HG02571 (cell line): ENCODE data around the gene ZNF92.
"Not testable (repeated sequence)": the region's sequence is repeated elsewhere in the genome, so short reads cannot be mapped to it uniquely, and the experiment has no call there.

ENCODE experiments used
- ATAC-seq: cut with Tn5 transposase; IDR thresholded peaks from one replicate; pipeline ENCODE4 v1.9.1; 2021; ENCODE audit warnings: mild to moderate bottlenecking, moderate library complexity; ENCODE audit not compliant: unreplicated experiment

ZNF92 gene

DNA sequence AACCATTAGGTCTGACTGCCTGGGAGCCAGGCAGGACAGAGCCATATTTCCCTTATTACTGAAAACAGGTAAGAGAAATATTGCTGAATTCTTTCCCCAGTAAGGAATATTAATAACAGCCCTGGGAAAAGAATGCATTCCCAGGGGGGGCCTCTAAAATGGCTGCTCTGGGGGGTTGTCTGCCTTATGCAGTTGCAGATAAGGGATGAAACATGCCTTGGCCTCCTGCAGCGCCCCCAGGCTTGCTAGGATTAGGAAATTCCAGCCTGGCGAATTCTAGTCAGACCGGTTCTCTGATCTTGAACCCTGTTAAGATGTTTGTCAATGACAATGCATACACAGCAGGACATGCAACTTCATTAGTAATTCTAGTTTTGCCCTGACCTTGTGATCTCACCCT lies 49.6 kb downstream of the ZNF92 start:
- ATAC-seq, result not testable (repeated sequence)

DNA sequence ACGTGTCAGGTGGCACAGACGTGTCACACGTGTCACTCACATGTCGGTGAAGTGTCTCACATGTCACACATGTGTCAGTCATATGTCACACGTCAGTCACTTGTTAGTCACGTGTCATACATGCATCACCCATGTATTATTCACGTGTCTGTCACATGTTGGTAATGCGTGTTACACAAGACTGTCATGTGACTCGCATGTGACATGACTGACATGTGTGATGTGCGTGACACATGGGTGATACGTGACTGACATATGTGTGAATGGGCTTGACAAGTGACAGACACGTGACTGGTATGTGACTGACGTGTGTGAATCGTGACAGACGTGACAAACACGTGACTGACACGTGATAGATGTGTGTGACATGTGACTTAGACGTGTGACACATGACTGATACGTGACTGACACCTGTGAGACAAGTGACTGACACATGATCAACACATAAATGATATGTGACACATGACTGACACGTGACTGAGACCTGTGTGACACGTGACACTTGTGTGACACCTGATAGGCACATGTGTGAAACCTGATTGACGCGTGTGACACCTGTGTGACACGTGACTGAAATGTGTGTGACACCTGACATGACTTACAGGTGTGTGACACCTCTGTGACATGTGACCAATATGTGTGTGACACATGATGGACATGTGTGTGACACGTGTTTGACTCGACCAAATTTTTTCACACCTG lies 56.1 kb downstream of the ZNF92 start:
- ATAC-seq, result no peak

DNA sequence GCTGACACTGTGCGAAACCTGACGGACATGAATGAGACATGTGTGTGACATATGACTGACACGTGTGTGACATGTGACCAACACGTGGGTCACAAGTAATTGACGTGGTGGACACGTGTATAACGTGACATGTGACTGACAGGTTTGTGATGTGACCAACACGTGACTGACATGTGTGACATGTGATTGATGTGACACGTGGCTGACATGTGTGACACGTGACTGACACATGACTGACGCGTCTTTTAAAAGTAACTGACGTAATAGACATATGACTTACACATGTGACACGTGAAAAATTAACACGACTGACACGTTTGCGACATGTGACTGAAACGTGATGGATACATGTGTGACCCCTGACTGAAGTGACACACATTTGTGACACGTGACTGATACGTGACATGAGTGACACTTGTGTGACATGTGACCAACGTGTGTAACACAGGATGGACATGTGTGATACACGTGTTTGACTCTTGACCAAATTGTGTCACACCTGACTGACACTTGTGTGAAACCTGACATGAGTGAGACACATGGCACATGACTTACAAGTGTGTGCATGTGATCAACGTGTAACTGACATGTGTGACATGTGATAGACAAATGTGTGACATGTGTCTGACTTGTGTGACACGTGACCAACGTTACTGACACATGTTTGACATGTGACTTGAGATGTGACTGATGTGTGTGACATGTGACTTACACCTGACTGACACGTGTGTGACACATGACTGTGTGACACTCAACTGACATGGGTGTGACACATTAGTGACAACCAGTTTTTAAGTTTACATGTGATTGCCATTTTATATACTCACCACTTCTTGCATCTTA lies 56.9 kb downstream of the ZNF92 start:
- ATAC-seq, result no peak

DNA sequence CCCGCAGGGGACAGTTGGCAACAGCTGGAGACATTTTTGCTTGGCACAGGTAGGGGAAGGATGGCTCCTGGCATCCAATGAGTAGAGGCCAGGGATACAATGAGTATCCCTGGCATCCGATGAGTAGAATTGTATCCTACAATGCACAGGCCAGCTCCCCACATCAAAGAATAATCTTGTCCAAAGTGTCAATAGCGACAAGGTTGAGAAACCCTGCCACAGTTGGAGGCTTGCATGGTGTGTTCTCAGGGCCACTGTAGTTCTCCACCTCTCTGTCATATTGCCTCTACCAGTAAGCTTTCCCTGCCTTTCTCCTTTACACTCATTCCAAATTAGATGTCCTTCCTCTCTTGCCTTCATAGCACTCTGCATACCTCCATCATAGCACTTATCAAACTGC lies 60.7 kb downstream of the ZNF92 start:
- no peak for ATAC-seq

DNA sequence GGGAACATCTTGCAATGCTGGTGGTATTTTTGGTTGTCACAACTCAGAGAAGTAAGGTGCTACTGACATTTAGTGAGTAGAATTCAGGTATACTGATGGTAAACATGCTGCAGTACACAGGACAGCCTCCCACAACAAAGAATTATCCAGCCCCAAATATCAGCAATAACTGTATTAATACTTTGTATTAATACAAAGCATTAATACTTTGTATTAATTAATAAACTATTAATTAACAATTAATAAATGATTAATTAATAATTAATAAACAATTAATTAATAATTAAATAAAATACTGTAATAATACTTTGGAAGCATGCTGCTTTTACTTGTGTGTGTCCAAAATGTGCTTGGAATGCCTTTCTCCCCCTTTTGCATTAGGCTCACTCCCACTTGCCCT lies 62.5 kb downstream of the ZNF92 start:
- no peak for ATAC-seq

DNA sequence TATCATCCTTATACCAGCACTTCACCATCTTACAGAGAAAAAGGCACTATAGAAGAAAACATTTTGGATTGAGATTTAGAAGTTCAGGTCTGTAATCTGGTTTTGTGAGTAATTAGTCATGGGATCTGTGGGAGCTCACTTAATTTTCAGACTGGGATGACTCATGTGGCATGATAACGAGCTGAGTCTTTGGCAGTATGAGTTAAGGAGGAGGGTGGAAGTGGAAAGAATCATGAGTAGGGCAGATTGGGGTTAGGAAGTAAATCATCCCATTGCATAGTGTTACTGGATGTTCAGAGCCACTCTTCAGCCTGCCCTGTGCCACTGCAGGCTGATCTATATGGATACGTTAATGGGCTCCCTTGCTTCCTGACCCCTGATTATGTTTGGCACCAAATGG lies 64.9 kb downstream of the ZNF92 start:
- ATAC-seq, result no peak

DNA sequence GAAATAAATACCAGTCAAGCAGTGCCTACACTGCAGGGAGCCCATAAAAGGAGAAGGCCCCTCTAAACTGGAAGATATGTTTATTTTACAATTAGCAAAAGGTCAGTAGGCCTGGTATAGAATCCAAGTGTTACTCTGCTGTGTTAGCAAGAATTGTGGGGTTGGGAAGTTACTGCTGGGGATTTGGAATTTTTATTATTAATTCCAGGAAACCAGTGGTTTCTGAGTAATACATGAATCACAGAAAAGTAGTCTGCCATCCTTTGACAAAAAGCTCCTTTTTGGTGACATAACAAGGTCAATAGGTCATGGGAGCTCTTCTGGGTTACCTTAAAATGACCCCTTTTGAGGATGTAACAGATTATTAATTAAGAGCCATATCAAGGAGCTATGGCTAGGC lies 67.4 kb downstream of the ZNF92 start:
- no peak for ATAC-seq

DNA sequence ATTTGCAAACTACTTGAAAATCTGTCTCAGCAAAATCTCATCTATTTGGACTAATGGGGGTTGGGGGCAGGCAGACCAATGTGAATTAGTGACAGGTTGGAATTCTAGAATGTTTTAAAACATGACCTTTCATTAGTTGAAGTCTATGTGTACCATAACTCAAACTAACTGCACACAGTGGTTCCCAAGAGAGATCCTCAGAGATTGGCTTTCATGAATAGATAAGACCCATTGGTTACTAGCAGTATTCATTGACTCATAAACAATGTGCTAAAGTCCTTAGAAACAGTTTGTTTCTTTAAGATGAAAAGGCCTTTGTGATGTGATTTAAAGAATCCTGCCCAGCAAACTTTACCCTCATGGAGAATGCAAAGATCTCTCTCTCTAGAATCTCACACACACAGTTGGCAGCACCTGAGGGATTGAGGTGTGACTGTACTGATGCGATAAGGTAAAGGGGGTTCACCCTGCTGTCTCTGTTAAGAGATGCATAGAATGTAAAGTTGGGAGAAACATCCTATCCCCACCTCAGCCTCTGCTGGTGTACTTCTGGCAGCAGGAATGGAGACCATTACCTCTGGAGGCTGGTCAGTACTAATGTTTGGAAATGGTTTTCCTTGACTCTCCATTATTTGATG lies 70.7 kb downstream of the ZNF92 start:
- no peak for ATAC-seq

DNA sequence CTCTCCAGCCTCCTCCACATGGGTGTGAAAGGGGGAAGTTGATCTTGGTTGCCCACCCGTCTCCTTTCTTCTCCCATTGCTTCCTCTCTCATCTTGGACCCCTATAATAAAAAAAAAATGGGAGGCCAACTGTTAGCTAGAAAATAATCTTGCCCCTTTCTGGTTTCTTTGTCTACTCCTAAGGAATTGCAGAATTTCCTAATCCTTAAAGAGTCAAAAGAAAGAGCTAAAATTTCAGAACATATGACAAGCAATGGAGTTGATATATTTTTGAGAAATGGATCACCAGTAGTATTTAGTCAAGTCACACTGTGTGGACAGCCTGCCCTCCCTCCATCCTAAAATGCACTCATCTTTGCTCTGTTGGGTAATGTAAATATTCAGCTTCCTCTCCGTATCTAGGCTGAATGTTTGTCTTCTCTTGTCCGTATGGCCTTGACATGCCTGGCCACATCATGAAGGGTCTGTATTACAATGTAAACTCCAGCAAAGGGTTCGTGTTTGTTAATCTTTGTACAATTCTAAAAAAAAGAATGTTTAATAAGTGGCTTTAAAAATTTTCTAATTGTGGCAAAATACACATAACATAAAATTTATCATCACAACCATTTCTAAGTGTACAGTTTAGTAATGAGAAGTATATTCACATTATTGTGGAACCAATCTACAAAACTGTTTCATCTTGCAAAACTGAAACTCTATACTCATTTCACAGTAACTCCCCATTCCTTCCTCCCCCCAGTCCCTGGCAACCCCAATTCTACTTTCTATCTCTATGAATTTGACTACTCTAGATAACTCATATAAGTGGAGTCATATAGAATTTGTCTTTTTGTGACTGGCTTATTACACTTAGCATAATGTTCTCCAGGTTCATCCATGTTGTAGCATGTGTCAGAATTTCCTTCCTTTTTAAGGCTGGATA lies 71.5 kb downstream of the ZNF92 start:
- ATAC-seq, result no peak

DNA sequence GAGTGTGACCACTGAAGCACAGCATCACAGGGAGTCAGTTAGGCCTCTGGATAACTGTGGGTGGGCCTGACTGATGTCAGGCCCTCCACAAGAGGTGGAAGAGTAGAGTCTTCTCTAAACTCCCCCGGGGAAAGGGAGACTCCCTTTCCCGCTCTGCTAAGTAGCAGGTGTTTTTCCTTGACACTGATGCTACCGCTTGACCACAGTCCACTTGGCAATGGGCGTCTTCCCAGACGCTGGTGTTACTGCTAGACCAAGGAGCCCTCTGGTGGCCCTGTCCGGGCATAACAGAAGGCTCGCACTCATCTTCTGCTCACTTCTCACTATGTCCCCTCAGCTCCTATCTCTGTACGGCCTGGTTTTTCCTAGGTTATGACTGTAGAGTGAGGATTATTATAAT lies 73.4 kb downstream of the ZNF92 start:
- ATAC-seq, result not testable (repeated sequence)

DNA sequence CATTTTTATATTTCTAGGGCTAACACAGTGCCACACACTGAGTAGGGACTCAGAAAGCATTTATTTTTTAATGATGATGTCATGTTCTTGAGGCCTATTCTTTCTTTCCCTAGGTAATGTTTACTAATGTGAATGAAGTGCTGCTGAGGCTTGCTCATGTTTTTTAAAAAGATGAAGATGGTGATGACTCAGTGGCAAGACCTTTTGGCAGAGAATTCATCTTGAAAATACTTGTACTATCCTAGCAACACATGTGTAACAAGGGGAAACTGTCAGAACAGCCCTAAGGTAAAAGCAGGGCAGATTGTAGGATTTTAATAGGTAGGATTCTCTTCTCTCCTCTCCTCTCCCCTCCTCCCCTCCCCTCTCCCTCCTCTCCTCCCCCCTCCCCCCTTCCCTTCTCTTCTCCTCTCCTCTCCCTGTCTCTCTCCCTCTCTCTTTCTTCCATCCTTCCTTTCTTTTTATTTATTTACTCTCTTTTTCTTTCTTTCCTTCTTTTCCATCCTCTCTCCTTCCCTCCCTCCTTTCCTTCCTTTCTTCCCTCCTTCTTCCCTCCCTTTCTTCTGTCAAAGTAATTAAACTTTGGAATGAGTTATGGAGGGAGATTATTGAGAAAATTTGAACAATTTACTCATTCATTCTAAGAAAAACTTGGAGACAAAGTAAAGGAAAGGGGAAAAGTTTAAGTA lies 75.3 kb downstream of the ZNF92 start:
- no peak for ATAC-seq

DNA sequence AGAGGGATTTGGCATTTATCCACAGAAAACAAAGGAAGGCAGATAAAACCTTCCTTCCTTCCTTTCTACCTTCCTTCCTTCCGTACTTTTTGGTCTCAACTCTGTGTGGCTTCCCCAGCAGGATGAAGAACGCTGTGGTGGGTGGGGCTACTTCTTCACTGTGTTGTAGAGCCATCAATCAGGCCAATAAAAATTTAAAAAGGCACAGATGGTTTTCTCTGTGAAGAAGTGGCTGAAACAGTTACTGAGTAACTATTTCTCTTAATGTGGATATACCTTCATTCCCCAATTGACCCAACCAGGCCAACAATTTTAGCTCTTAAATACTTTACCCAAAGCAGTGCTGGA lies 75.8 kb downstream of the ZNF92 start:
- ATAC-seq, result no peak
